GM19035 (cell line): ENCODE data around the gene SETD1A.

ENCODE experiments used
- ATAC-seq: cut with Tn5 transposase; IDR thresholded peaks from one replicate; pipeline ENCODE4 v1.9.1; 2021; ENCODE audit not compliant: unreplicated experiment

SETD1A gene

DNA sequence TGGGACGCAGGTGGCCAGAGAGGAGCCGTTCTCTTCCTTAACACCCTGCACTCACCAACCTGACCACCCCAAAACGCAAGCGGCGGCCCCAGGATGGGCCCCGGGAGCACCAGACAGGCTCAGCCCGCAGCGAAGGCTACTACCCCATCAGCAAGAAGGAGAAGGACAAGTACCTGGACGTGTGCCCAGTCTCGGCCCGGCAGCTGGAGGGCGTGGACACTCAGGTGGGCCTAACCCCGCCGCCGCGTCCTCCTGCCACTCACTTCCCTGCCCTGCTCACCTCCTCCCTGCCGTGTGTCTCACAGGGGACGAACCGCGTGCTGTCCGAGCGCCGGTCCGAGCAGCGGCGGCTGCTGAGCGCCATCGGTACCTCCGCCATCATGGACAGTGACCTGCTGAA is 22.9 kb downstream of the SETD1A start:
- ATAC-seq = no peak

DNA sequence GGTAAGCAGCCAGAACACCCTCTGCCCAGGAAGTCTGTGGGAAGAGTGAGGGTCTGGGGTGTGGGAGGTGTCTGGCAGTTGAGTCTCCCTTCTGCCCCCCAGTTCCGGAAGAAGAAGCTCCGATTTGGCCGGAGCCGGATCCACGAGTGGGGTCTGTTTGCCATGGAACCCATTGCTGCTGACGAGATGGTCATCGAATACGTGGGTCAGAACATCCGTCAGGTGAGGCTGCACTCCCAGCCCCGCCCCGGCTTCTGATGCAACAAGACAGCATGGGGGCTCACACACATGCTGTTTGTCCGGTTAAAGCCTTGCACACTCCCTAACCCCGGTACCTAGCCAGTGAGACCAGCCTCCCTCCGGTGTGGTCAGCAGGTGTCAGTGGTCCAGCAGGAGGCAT is 23.4 kb downstream of the SETD1A start:
- ATAC-seq = no peak

DNA sequence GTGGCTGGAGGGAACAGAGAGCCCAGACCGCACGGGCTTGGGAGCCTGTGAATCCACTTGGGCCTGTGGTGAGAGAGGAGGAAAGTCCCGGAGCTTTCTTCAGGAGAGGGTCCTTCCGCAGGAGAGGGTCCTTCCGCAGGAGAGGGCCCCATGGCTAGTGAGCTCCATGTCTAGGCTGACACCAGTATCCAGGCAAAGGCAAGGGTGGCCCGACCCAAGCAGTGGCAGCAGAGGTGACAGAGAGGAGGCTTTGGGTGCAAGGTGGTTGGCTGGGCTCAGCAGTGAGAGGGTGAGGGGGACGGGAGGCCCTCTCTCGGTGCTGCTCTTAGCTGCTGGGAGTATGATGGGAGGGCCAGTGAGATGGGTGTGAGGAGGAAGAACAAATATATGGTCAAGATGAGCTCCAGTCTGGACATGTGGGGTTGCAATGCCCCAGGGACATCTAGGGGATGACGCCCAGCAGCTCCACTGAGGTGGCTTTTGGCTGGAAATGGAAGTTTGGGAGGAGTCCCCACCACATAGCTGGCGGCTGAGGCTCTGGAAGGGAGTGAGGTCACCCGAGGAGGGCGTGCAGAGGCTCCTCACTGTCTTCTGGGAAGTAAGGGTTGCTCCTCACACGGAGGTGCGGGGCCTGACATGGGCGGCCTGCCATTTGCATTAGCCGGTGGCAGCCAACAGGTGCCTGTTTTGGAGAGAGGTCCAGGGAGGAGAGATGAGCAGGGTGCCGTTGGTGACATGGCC is 25.2 kb downstream of the SETD1A start:
- no peak for ATAC-seq

DNA sequence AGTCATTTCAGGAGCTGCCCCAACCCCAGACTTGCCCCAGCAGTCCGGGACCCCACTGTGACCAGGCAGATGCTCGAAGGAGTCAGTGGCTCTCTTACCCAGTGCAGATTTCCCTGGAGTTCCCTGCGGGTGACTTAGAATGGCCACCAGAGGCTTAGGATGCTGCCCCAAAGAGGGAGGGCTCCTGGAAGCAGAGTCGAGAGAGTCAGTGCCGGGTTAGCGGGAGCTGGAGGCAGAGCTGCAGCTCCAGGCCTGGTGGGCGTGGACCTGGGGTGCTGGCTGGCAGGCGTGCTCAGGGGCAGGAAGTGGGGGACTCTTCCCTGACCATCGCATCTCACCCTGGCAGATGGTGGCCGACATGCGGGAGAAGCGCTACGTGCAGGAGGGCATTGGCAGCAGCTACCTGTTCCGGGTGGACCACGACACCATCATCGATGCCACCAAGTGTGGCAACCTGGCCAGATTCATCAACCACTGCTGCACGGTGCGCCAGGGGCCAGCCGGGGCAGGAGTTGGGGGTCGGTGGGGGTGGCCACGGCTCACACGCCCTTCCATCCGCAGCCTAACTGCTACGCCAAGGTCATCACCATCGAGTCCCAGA is 25.8 kb downstream of the SETD1A start:
- ATAC-seq = no peak

DNA sequence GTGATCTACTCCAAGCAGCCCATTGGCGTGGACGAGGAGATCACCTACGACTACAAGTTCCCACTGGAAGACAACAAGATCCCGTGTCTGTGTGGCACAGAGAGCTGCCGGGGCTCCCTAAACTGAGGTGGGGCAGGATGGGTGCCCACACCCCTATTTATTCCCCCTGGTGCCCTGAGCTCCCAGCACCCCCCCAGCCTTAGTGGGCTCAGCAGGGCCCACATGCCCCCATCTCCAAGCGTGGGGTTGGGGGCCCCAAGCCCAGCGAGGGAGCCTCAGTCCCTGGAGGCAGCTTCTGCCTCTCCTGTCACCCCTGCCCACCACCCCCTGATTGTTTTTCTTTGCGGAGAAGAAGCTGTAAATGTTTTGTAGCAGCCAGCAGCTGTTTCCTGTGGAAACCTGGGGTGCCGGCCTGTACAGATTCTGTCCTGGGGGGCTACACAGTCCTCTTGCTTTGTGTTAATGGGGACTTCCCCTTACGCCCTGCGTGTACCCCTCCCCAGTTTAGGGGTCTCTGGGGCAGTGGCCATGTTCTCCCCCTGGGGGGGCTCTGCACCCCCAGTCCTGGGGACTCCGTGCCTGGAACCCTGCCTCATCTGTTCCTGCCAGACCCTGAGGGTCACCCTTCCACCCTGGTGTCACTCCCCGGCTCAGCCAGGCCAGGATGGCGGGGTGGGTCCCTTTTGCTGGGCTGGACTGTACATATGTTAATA is 26.5 kb downstream of the SETD1A start:
- ATAC-seq = no peak

DNA sequence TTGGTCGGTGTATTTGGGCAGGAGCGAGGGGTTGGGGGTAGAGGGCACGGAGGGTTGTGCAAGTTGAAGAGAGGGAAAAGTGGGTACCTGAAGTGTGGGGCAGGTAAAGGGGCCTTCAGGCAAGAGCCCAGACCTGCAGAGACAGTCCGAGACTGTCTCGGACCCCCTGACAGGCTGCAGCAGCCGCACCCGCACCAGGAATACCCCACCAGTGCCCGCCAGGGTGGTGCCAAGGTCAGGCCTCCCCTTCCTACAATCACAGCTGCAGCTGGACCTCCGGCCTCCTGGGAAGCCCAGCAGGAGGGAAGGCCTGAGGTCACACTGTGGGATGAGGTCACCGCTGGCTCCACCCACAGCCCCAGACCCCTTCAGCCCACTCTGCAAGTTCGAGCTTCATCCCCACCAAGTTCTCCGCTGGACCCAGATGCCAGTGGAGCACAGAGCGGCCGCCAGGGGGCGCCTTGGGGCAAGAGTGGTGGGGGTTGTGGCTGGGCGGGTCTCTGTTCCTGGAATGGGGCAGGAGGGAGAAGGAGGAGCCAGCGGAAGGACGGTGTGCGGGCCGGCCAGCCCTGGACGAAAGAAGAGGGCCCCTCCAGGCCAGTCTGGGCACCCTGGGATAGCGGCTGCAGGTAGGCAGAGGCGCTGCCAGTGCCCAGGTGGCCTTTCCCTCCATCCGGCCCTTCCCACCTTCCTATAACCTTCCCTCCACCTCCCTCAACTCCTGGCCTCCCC is 27.3 kb downstream of the SETD1A start, which contains the start of gene HSD3B7:
TSS of gene HSD3B7 (plus strand) at position 539 of the 732 bp plus-strand sequence. CDS start 452 bp downstream, outside the sequence.
- no peak for ATAC-seq

DNA sequence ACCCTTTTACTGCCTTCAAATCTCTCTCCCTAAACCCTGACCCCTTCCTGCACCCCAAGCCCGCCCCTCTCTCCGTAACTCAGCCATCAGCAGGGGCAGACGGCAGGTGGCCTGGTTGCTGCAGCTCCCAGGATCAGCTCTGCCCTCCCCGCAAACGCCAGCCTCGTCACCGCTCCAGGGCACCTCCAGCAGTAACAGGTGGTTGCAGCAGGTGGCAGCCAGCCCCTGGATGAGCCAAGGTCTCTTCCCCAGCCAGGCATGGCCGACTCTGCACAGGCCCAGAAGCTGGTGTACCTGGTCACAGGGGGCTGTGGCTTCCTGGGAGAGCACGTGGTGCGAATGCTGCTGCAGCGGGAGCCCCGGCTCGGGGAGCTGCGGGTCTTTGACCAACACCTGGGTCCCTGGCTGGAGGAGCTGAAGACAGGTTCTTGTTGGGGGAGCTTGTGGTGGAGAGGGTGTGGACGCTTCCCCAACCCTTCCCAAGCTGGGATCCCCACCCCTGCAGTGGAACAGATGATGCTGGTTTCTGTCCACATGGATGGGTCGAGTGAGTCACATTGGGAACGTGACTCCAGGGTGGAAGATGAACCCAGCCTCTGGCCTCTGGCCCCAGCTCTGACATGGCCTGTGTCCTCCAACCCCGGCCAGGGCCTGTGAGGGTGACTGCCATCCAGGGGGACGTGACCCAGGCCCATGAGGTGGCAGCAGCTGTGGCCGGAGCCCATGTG is 28.0 kb downstream of the SETD1A start:
- ATAC-seq = no peak

DNA sequence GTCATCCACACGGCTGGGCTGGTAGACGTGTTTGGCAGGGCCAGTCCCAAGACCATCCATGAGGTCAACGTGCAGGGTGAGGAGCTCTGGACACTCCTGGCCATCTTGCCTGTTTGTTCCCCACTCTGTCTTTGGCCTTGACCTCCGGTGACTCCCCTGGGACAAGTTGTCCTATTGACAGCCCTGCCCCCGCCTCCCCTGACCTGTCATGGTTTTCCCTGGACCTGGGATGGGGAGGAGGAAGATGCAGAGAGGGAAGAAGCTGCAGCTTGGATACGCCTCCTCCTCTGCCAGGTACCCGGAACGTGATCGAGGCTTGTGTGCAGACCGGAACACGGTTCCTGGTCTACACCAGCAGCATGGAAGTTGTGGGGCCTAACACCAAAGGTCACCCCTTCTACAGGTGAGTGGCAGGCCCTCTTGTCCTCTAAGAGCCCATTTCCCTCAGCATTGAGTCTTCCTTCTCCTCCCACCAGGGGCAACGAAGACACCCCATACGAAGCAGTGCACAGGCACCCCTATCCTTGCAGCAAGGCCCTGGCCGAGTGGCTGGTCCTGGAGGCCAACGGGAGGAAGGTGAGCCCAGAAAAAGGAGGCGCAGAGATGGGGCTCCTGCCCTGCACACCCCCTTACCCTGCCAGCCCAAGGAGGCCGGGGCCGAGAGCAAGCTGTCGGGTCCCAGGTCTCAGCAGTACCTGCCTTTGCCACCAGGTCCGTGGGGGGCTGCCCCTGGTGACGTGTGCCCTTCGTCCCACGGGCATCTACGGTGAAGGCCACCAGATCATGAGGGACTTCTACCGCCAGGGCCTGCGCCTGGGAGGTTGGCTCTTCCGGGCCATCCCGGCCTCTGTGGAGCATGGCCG is 28.8 kb downstream of the SETD1A start:
- ATAC-seq = no peak

DNA sequence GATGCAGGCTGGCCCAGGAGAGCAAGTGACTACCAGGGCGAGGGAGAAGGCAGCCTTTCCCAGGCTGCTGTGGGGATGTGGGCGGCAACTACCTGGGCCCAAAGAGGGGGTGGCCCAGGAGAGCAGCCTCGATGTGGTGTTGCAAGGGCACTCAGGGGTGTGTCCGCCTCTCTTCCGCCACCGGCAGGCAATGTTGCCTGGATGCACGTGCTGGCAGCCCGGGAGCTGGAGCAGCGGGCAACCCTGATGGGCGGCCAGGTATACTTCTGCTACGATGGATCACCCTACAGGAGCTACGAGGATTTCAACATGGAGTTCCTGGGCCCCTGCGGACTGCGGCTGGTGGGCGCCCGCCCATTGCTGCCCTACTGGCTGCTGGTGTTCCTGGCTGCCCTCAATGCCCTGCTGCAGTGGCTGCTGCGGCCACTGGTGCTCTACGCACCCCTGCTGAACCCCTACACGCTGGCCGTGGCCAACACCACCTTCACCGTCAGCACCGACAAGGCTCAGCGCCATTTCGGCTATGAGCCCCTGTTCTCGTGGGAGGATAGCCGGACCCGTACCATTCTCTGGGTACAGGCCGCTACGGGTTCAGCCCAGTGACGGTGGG is 30.1 kb downstream of the SETD1A start:
- no peak for ATAC-seq

DNA sequence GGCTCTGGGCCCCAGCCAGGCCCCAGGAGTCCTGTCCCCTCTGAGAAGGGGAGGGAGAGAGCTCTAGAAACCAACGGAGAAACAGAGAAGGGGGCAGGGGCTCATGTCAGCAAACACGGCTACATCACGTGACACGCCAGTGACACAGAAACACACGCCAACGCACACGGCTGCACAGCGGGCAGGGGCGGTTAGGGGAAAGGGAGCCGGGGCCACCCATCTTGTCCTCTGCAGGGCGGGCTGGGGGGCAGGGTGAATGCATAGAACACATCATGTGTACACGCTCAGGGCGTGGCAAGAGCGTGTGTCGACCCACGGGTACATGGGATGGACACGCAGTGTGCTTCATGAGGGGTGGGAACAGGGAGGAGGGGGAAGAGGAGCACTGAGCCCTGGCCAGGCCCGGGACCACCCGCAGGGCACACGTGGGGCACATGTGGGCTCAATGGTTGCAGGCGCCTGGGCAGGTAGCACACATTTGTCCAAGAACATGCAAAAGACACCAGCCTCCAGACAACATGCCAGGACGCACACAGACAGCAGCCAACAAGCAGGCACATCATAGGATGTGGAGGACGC is 32.0 kb downstream of the SETD1A start:
- no peak for ATAC-seq

DNA sequence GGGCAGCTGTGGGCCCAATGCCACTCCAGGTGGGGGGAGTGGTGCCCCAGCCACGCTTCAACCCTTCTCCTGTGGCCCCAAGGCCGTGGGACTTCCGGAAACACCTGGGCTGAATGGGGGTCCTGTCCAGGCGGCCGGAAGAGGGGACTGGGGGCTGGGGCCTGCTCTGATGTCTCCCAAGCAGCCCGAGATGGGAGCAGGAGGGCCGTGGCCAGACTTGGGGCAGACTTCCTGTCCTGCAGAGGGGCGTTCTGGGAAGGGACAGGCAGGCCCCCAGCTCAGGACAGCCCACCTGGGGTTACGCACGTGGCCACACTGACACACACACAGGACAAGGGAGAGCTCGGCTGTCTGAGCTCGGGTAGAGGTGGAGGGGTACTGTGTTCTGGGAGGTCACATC is 32.6 kb downstream of the SETD1A start:
- ATAC-seq = no peak

DNA sequence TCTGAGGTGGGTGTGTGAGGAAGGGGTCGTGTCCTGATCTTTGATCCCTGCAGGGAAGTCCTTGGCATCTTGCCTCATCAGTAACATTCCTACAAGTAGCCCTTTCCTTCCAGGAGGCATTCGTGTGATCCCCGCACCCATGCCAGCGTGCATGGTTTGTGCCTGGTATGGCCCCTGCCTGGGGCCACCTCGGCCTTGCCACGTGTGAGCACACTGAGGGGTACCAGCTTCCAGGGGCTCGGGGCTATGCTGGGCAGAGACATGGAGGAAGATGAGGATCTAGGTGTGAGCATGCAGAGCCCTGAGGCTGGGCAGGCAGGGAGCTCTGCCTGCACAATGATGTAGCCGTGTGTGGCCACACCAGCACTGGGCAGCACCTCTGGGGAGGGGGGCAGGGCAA is 33.5 kb downstream of the SETD1A start:
- no peak for ATAC-seq

DNA sequence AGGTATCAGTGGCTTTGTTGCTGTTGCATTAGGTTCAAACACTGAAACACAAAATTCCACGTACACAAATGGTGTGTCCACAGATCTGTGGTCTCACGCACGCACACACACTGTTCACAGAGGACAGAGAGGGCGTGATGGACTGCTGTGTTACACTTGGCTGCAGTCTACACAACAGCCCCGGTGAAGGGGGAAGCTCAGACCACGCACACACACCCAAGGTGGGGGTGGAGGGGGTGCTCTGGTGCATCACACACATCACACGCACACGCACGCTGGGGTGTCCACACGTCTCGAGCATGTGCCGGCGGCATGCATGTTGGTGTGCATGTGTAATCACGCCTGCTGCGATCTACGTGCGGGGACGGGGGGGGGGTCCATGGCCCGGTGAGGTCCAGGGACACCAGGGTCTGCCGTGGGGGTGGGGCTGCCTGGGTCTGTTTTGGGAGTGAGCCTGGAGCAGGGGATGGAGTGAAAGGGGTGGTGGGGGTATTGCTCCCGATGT is 34.8 kb downstream of the SETD1A start:
- ATAC-seq = no peak

DNA sequence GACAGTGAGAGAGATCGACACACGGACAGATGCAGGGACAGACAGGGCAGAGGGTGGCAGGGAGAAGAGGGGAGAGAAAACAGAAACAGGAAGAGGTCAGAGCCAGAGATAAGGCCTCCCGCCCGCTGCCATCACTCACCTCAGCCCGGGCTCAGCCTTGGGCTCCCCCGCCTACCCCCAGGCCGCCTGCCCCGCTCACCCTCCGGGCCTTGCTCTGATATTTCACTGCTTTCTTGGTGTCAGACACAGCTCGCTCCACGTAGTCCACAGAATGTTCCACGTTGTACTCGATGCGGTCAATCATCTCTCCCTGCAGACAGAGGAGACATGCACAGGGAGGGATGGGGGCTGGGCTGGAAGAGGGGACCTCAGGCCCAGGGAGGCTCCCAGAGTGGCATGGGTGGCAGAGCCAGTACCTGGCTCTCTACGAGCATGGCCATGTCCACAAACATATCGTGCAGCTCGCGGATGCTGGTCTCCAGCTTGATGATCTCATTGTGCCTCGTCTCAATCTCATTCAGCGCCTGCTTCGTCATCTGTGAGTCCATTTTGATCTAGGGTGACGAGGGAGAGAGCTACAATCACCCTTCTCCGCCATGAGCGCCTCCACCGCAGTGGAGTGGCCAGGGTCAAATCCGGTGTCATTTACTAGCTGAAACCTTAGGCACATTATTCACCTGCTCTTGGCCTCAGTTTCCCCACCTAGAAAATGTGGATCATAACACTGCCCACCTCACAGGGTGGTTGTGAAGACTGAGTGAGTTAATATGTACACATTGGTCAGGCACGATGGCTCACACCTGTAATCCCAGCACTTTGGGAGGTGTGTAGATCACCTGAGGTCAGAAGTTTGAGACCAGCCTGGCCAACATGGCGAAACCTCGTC is 35.6 kb downstream of the SETD1A start:
- ATAC-seq = no peak

DNA sequence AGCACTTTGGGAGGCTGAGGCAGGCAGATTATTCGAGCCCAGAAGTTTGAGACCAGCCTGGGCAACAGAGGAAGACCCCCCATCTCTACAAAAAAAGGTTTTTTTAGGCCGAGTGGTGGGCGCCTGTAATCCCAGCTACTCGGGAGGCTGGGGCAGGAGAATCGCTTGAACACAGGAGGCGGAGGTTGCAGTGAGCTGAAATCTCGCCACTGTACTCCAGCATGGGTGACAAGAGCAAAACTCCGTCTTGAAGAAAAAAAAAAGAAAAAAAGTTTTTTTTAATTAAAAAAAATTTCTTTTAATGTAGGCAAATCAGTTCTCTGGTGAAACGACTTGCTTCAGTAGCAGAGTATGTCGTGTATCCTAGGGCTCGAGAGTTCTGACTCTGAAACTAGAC is 38.4 kb downstream of the SETD1A start:
- no peak for ATAC-seq

DNA sequence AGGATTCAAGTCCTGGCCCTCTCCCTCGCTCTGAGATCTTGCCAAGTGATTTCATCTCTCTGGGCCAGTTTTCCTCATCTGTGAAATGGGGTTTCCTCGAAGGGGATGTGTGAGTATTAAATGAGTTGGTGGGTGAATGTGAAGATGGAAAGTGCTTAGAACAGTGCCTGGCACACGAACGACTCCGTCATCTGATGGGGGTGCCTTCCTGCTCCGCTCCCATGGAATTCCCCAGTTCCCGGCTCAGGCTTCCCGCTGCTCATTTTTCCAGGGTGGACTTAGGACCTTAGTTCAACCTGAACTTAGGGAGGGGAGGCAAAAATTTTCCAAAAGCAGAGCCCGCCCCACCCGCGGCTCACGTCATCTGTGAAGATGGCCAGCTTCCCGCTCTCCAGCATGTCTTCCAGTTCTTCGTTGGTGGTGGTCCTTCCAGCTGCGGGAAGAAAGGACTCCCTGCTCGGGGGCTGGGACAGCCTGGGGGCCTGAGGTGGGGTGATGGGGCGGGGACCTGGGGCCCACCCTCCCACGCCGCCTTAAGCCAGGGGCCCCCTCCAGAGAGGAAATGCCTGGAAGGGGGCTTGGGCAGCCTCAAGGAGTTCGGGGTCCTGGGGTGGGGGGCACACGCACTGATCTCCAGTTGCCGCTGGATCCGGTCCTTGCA is 38.9 kb downstream of the SETD1A start:
- no peak for ATAC-seq

DNA sequence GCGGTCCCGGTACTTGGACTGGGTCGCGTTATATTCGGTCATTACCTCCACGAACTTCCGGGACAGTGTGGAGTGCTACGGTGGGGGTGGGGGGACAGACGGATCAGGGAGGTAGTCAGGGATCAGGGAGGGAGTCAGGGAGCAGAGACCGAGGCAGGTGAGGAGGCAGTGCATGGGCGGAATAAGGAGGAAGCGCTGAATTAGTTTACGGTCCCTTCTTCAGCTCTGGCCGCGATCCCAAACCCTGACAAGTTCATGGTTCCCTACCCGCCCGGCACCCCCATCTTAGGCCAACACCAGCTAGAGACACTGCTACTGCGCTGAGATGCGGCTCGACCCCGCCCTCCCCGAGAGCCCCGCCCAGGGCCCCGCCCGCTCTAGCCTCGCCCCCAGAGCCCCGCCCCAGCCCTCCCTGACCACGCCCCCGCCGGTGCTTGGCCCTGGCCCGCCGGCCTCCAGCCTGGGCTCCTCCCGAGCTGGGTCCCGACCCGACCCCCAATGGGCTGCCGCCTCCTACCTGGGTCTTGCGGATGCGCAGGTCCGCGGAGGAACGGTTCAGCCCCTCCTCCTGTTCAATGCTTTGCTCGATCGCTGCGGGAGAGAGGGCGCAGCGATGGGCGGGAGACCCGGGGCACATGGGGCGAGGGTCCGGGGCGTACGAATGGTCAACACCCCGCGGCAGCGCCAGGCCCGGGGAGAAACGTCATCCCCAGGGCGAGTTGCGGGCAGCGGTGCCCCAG is 39.6 kb downstream of the SETD1A start:
- no peak for ATAC-seq
